RWPE2 (cell line): ENCODE data around the gene SLC48A1.

Experiments
- ATAC-seq: fragments of 200-7000 bp; cut with Tn5 transposase; 3 replicates; pipeline ENCODE4 v1.9.1; 2021; ENCODE audit warnings: low read depth
- DNase-seq: peaks from one replicate; pipeline ENCODE4 v3.0.0-alpha.2; 2020; ENCODE audit warnings: low spot score
- H3K27ac ChIP-seq: fragments of 450-650 bp; 2 replicates; pipeline ENCODE4 v1.5.1; 2017; ENCODE audit warnings: mild to moderate bottlenecking; ENCODE audit not compliant: poor library complexity, severe bottlenecking
- H3K27me3 ChIP-seq: fragments of 250-450 bp; sonication (Bioruptor Pico); 2 replicates; pipeline ENCODE4 v1.5.1; 2021; ENCODE audit warnings: mild to moderate bottlenecking, moderate library complexity; ENCODE audit not compliant: insufficient read depth, poor library complexity, severe bottlenecking
- H3K36me3 ChIP-seq: fragments of 250-450 bp; sonication (Bioruptor Pico); 2 replicates; pipeline ENCODE4 v1.5.1; 2020; ENCODE audit warnings: low read depth, mild to moderate bottlenecking, moderate library complexity
- H3K4me1 ChIP-seq: fragments of 250-450 bp; sonication (Bioruptor Pico); 2 replicates; pipeline ENCODE4 v1.5.1; 2021; ENCODE audit warnings: mild to moderate bottlenecking, moderate library complexity; ENCODE audit not compliant: insufficient read depth, poor library complexity, severe bottlenecking
- H3K4me3 ChIP-seq: fragments of 250-450 bp; sonication (Bioruptor Pico); 2 replicates; pipeline ENCODE4 v1.5.1; 2021; ENCODE audit warnings: mild to moderate bottlenecking, moderate library complexity; ENCODE audit not compliant: severe bottlenecking
- H3K9me3 ChIP-seq: fragments of 250-450 bp; sonication (Bioruptor Pico); 2 replicates; pipeline ENCODE4 v1.5.1; 2021; ENCODE audit warnings: mild to moderate bottlenecking, moderate library complexity; ENCODE audit not compliant: severe bottlenecking
- TF ChIP-seq, protein P1 (sequence below): fragments of 450-650 bp; IDR thresholded peaks from one replicate; pipeline ENCODE4 v1.5.1; 2017; ENCODE audit warnings: mild to moderate bottlenecking, moderate library complexity; ENCODE audit not compliant: poor library complexity, severe bottlenecking

Gene SLC48A1

DNA sequence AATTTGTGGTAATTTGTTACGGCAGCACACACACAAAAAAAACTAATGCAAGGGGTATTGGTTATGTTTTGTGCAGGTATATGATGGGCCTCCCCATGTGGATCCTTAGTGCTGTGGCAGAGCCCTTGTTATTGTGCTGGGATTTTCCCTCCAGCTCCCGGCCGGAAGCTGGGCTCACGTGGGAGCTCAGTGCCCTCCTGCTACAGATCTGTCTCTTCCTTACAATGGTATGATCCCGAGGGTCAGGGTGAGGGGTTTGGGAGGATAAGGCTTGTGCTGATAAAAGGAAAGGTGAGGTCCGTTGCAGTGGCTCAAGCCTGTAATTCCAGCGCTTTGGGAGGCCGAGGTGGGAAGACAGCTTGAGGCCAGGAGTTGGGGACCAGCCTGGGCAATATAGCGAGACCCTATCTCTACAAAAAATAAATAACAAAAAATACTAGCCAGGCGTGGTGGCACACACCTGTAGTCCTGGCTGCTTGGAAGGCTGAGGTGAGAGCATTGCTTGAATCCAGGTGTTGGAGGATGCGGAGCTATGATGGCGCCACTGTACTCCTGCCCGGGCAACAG lies 861 bp upstream of the SLC48A1 start:
- DNase-seq (no peak), ATAC-seq (no peak)
- H3K4me3 ChIP-seq = no peak overlapping the region
- H3K27ac ChIP-seq = peak overlapping the region; percentile 14
- no peaks in the 10 kb centered on the region for H3K9me3 ChIP-seq
- H3K27me3 ChIP-seq = no peaks in the 10 kb centered on the region
- TF ChIP-seq, protein P1, sequence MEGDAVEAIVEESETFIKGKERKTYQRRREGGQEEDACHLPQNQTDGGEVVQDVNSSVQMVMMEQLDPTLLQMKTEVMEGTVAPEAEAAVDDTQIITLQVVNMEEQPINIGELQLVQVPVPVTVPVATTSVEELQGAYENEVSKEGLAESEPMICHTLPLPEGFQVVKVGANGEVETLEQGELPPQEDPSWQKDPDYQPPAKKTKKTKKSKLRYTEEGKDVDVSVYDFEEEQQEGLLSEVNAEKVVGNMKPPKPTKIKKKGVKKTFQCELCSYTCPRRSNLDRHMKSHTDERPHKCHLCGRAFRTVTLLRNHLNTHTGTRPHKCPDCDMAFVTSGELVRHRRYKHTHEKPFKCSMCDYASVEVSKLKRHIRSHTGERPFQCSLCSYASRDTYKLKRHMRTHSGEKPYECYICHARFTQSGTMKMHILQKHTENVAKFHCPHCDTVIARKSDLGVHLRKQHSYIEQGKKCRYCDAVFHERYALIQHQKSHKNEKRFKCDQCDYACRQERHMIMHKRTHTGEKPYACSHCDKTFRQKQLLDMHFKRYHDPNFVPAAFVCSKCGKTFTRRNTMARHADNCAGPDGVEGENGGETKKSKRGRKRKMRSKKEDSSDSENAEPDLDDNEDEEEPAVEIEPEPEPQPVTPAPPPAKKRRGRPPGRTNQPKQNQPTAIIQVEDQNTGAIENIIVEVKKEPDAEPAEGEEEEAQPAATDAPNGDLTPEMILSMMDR = no peak
- H3K36me3 ChIP-seq = no peaks in the 10 kb centered on the region
- peaks cover 40% of the 10 kb centered on the region for H3K4me1 ChIP-seq

DNA sequence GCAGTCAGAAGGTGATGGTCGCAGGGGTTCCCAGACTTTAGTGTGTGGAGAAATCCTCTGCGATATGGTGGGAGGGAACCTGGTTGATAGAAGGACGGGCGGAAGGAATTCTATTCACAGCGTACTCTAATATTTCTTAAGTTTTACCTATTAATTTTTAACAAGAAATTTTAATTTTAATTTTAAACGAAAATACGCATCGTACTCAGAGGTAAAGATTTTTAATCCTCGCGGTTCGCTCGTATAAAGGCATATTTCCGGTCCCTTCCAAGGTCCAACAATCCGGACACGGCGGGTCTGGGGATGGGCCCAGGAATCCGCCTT lies 338 bp upstream of the SLC48A1 start:
- DNase-seq (no peak), ATAC-seq (no peak)
- no peaks in the 10 kb centered on the region for H3K27me3 ChIP-seq
- TF ChIP-seq, protein P1 = no peak
- no peaks in the 10 kb centered on the region for H3K36me3 ChIP-seq
- H3K4me3 ChIP-seq = peak overlapping the region; percentile 88
- H3K9me3 ChIP-seq = no peaks in the 10 kb centered on the region
- H3K4me1 ChIP-seq = peaks cover 35% of the 10 kb centered on the region
- peak overlapping the region; percentile 14 for H3K27ac ChIP-seq

DNA sequence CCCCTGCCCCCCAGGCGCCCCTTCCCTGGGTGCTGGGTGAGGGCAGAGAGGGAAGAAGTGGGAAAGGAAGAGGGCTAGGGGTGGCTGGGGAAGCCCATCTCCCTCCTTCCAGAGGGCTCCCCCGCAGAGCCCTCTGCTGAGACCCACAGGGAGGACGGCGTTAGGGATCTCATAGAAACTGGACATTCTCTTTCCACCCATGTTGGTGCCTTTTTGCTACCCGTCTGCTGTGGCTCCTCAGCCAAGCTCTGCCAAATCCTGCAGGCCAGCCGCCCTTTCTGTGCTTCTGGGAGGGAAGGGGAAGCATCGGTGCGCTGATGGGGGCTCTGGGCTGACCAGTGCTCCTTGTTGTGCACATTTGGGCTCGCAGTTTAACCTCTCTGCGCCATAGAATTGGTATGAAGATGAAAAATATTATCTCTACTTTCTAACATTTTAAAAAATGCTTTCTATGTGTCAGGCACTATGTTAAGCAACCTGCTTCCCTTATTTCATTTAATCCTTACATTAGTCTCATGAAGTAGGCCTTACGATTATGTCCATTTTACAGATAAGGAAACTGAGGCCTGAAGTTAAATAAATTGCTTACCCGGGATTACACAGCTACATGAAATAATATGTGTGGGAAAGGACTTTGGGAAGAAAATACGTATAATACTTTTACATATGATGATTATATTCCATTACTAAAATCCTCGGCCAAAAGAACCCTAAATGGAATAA lies 981 bp downstream of the SLC48A1 start:
- Histone ChIP-seq H3K27me3 (no peaks in the 10 kb centered on the region), H3K4me3 (peak overlapping the region; percentile 88), H3K4me1 (peaks cover 23% of the 10 kb centered on the region), H3K36me3 (no peaks in the 10 kb centered on the region), H3K9me3 (no peaks in the 10 kb centered on the region), H3K27ac (peak overlapping the region; percentile 14)
- TF ChIP-seq, protein P1 = no peak
- ATAC-seq (peak; percentile 3; the same call in 2 of the 3 replicates), DNase-seq (no peak)

DNA sequence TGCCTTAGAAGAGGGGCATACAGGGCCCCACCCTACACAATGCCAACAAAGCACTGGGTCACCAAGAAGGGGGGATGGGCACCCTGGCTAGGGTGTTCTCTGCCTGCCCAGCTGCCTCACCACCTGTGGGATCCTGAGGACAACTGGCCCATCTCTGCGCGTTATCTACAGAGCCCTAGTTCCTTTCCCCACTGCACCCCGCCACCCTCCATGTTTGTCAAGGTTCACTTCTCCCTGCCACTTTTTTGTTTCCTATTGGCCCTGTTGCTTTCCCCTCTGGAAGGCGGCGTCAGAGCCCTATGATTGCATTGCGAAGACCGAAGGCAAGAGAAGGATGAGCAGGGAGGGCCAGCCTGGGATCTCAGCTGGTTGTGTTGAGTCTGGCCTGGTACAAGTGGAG lies 1.6 kb downstream of the SLC48A1 start:
- H3K27ac ChIP-seq = no peak overlapping the region
- peaks cover 16% of the 10 kb centered on the region for H3K4me1 ChIP-seq
- H3K36me3 ChIP-seq = no peaks in the 10 kb centered on the region
- H3K27me3 ChIP-seq = no peaks in the 10 kb centered on the region
- H3K9me3 ChIP-seq = no peaks in the 10 kb centered on the region
- TF ChIP-seq, protein P1 = no peak
- no peak for ATAC-seq
- DNase-seq = no peak
- no peak overlapping the region for H3K4me3 ChIP-seq
